NCI-H2171 treated with DMSO at 0.1 percent for 48 hours (cell line): ENCODE results near the gene IFNL3.
"Not testable (repeated sequence)": the region's sequence is repeated elsewhere in the genome, so short reads cannot be mapped to it uniquely, and the experiment has no call there.

Experiments used
- DNase-seq: peaks from one replicate; lab custom pipeline; 2025; lab: John Stamatoyannopoulos, UW

IFNL3 gene

GRCh38 chr19:39253374-39254149 is 8.8 kb upstream of the IFNL3 start:
- no peak for DNase-seq

GRCh38 chr19:39252458-39252857 is 7.7 kb upstream of the IFNL3 start:
- peak; percentile 17 for DNase-seq

- DNase-seq = no peak
These were observed 7.0 kb upstream of the IFNL3 start for GRCh38 chr19:39251846-39252245.

GRCh38 chr19:39251081-39251480 is 6.3 kb upstream of the IFNL3 start:
- DNase-seq = no peak

- no peak for DNase-seq
These were observed 4.0 kb upstream of the IFNL3 start, which contains the start of gene IFNL4 for GRCh38 chr19:39248806-39249205. Gene IFNL4, minus strand, starts transcription at chr19:39248856.

GRCh38 chr19:39247701-39248664 is 3.2 kb upstream of the IFNL3 start:
- no peak for DNase-seq

- no peak for DNase-seq
These were observed 2.3 kb upstream of the IFNL3 start for GRCh38 chr19:39246951-39247669.

DNA sequence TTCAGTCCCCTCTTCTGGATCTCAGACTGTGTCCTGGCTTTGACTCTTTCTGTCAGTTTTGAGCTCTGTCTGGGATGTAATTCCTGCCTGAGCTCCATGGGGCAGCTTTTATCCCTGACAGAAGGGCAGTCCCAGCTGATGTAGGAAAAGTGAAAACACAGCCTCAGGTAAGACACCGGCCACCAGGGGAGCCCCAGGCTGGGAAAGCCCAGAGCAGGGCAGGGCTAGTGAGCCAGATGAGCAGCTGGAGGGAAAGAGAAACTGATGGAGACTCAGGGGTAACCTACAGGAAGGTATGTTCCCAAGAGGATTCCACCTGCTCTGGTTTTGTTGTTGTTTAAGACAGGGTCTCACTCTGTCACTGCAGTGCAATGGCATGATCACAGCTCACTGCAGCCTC is 360 bp upstream of the IFNL3 start:
- peak; percentile 63 for DNase-seq

- not testable (repeated sequence) for DNase-seq
These were observed 1.1 kb downstream of the IFNL3 start for GRCh38 chr19:39243741-39244140.

DNA sequence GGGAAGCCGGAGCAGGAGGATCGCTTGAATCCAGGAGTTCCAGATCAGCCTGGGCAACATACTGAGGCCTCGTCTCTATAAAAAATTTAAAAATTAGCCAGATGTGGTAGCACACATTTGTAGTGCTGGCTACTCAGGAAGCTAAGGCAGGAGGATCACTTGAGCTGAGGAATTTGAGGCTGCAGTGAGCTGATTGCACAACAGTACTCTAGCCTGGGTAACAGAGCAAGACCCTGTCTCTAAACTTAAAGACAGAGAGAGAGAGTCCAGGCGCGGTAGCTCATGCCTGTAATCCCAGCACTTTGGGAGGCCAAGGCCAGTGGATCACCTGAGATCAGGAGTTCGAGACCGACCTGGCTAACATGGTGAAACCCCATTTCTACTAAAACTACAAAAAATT is 4.4 kb downstream of the IFNL3 start:
- no peak for DNase-seq

DNA sequence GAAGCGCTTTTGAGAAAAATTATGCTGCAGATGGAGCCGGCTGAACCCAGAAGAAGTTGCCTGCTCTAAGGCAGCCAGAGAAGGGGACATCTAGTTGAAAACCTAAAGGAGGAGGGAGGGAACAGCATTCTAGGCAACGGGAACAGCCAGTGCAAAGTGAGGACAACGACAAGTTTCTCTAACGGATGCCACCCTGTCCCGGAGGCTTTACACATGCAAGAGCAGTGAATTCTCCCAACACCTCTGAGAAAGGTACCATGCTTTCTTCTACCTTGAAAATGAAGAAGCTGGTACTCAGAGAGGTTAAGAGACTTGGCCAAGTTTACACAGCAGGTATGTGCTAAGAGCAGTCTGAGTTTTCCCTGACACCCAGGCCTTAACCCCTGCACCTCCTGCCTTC is 5.9 kb downstream of the IFNL3 start:
- DNase-seq = no peak

- DNase-seq = no peak
These were observed 6.6 kb downstream of the IFNL3 start for GRCh38 chr19:39238209-39238608.

DNA sequence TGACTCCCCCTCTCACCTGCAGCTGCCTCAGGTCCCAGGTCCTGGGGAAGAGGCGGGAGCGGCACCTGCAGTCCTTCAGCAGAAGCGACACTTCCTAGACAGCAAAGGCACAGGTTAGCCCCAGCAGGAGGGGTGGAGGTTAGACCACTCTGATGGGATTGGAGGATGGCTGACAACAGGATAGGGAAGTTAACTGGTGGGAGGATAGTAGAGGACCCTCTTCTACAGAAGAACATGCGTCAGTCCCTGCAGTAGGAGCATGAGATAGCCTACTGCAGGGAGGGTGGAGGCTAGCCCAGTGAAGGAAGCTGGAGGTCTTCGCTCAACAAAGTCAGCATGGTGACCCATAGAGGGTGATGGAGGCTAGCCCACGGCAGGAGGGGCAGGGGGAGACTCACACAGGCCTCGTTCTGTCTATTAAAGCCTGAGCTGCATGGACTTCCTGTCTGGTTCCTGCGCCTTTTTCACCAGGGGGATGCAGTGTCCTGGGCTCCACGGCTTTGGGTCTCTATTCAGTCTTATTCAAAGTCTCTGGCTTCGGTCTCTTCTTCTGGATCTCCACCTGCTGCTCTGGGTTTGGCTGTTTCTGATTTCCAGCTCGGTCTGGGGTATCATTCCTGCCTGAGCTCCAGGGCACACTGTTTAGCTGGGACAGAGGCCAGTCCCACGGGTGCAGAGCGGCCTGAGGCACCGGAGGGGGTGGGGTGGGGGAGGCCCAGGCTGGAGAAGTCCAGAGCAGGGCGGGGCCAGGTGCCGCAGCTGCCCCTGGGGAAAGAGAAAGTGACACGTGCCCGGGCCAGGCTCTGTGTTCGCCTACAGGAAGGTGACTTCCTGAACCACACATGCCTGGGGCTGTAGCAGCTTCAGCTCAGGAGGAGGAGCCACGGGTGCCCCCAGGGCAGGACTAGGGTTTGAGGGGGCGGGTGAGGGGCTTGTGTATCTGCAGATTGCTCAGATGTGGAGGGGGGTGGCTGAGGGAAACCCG is 7.3 kb downstream of the IFNL3 start:
- no peak for DNase-seq

- no peak for DNase-seq
These were observed 8.3 kb downstream of the IFNL3 start for GRCh38 chr19:39236527-39236926.

- DNase-seq = no peak
These were observed 12.1 kb downstream of the IFNL3 start for GRCh38 chr19:39232708-39233107.

DNA sequence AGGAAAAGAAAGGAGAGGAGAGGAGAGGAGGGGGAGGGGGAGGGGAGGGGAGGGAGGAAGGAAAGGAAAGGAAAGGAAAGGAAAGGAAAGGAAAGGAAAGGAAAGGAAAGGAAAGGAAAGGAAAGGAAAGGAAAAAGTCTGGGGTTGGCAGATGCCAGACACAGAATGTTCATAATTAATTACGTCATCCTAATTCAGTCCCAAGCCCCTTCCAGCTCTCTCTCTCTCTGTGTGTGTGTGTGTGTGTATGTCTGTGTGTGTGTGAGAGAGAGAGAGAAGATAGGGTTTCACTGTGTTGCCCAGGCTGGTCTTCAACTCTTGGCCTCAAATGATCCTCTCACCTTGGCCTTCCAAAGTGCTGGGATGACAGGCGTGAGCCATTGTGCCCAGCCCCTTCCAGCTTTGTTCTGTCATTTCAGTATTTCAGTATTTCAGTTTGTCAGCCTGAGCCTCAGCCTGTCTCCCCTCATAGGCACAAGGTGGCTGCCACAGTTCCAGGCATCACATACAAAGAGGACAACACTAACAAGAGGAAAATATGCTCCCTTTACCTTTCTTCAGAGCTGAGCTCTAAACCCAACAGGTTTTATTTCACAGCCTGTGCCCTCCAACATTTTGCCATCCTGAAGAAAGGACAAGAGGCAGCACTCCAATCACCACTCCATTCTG is 14.6 kb downstream of the IFNL3 start:
- no peak for DNase-seq

GRCh38 chr19:39224910-39225309 is 19.9 kb downstream of the IFNL3 start:
- no peak for DNase-seq

- no peak for DNase-seq
These were observed 21.0 kb downstream of the IFNL3 start for GRCh38 chr19:39223703-39224279.

DNA sequence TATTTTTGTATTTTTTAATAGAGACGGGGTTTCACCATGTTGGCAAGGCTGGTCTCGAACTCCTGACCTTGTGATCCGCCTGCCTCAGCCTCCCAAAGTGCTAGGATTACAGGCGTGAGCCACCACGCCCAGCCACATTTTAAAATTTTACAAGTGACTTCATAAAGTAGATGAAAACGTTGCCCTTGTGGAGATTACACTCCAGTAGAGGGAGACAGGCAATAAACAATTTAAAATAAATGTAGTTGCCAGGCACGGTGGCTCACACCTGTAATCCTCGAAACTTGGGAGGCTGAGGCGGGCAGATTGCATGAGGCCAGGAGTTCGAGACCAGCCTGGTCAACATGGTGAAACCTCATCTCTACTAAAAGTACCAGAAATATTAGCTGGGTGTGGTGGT is 25.7 kb downstream of the IFNL3 start:
- DNase-seq = not testable (repeated sequence)
